Fibroblast of lung (primary cell): ENCODE results near the gene CHST9.

Source experiments
- EZH2 ChIP-seq: IDR thresholded peaks from 2 replicates; pipeline ENCODE4 v1.5.1; 2012; ENCODE audit warnings: low read length, control low read depth, mild to moderate bottlenecking; ENCODE audit errors: missing control alignments
- TF ChIP-seq, protein P1 (sequence below), 2 donors: IDR thresholded peaks in 1 of 2; conservative IDR thresholded peaks in 1 of 2; 1 replicate in 1 of 2; 2 replicates in 1 of 2; pipeline ENCODE4 v1.5.1; 2011 to 2012; ENCODE audit warnings: low read length in 2 of 2, control low read depth in 1 of 2, inconsistent platforms in 1 of 2, low read depth in 1 of 2, mild to moderate bottlenecking in 1 of 2

DNA sequence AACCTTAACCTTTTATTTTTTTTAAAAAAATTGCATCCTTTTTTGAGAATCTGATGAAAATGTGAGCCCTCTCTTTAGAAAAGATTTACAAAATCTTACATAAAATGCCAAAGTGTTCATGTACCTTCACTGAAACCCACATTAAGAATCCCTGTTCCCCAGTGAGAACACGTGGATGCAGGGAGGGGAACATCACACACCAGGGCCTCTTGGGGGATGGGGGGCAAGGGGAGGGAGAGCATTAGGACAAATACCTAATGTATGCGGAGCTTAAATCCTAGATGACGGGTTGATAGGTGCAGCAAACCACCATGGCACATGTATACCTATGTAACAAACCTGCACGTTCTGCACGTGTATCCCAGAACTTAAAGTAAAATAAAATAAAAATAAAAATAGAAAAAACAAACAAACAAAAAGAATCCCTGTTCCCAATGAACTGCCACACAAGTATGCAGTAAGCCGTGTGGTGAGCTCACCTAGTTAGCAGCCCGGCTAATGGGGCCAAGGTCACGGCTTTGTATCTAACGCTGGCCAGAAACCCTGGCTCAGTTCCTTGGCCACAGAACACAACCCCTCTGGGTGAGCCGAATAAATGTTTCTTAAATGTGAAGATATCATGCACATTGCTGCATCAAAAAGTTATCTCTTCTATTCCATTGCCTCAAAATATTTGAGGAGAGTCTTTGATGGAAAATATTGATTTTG lies 41.4 kb downstream of the CHST9 start:
- TF ChIP-seq, protein P1, sequence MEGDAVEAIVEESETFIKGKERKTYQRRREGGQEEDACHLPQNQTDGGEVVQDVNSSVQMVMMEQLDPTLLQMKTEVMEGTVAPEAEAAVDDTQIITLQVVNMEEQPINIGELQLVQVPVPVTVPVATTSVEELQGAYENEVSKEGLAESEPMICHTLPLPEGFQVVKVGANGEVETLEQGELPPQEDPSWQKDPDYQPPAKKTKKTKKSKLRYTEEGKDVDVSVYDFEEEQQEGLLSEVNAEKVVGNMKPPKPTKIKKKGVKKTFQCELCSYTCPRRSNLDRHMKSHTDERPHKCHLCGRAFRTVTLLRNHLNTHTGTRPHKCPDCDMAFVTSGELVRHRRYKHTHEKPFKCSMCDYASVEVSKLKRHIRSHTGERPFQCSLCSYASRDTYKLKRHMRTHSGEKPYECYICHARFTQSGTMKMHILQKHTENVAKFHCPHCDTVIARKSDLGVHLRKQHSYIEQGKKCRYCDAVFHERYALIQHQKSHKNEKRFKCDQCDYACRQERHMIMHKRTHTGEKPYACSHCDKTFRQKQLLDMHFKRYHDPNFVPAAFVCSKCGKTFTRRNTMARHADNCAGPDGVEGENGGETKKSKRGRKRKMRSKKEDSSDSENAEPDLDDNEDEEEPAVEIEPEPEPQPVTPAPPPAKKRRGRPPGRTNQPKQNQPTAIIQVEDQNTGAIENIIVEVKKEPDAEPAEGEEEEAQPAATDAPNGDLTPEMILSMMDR (conservative IDR thresholded peaks at IDR 0.05 in 1 of 2, IDR thresholded peaks at IDR 0.05 in 1 of 2; ENCODE audit: low read depth in 1 of 2, low read length in 2 of 2), result no peak
- no peak for TF ChIP-seq EZH2
